ENCODE data around the gene PTP4A1. TPM values are rescaled to one million over a fixed set of nuclear protein-coding genes. Genes with fewer than 3 reads are reported as not detected.

PTP4A1 gene
- total RNA-seq, 2 experiments from 2014 or later = 53.6 to 61.7 TPM

DNA sequence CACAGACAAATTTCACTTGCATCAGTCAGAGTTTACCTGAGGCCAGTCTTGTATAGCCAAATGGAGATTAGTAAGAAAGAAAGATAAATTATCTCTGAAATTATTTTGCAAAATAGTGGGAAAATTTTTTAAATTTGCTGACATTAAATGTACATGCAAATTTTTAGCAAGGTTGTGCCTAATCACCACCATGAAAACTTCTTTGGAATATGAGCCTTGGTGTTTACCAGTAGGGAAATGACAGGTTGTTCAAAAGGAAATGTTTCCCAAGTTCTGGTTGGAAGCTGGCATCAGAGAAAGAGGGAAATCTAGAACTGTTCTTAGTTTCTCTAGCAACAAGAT lies 34.4 kb upstream of the PTP4A1 start:
- Mint-ChIP-seq H3K4me1 (no peaks in the 10 kb centered on the region), H3K27me3 (peaks cover 15% of the 10 kb centered on the region), H3K9me3 (no peaks in the 10 kb centered on the region), H3K4me3 (no peak overlapping the region), H3K36me3 (ENCODE audit: low read depth) (no peaks in the 10 kb centered on the region), H3K27ac (no peak overlapping the region)
- CTCF ChIA-PET = interaction anchor here (1.4 kb wide), 1 partner anchor 10 kb away, joined by 4 read pairs; no protein-coding TSS in a partner anchor
- POLR2A ChIA-PET = no interaction called here
- no peak for DNase-seq

DNA sequence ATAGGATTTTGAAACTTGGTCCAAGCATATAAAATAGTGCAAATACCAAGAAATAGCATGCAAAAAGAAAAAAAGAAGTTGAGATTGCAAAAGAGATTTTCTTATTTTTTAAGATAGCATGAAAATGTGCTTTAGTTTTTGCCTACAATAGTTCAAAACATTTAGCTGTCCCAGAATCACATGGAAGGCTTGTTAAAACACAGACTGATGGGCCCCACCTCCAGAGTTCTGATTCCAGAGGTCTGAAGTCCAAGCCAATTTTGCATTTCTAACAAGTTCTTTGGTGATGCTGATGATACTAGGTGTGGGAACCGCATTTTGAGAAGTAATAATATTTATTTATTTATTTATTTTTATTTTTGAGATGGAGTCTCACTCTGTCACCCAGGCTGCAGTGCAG lies 33.7 kb upstream of the PTP4A1 start:
- Mint-ChIP-seq H3K27me3 (peaks cover 19% of the 10 kb centered on the region), H3K9me3 (no peaks in the 10 kb centered on the region), H3K4me1 (no peaks in the 10 kb centered on the region), H3K36me3 (ENCODE audit: low read depth) (no peaks in the 10 kb centered on the region), H3K4me3 (no peak overlapping the region), H3K27ac (no peak overlapping the region)
- ChIA-PET POLR2A (interaction anchor here (0.6 kb wide), 1 partner anchor 28 kb away, joined by 3 read pairs; no protein-coding TSS in a partner anchor), CTCF (interaction anchor here (1.4 kb wide), 1 partner anchor 11 kb away, joined by 4 read pairs; no protein-coding TSS in a partner anchor)
- DNase-seq = no peak

DNA sequence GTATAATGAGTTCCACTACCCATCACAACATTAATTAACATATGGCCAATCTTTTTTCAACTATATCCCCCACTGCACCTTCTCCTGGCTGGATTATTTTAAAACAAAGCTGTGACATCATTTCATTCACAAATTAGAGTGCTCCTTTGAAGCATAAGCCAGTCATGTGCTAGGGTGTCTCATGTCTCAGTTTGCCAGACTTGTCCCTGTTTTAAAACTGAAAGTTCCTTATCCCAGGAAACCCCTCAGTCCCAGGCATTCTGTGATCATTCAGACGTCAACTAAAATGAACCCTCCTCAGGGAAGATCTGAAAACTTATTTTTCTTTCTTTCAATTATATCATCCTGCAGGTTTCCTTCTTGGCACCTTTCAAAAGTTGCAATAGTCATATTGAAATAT lies 29.3 kb upstream of the PTP4A1 start:
- Mint-ChIP-seq H3K4me3 (no peak overlapping the region), H3K36me3 (ENCODE audit: low read depth) (no peaks in the 10 kb centered on the region), H3K4me1 (no peaks in the 10 kb centered on the region), H3K27me3 (peaks cover 34% of the 10 kb centered on the region), H3K27ac (no peak overlapping the region), H3K9me3 (no peaks in the 10 kb centered on the region)
- POLR2A ChIA-PET = no interaction called here
- no peak for DNase-seq
- CTCF ChIA-PET = no interaction called here

DNA sequence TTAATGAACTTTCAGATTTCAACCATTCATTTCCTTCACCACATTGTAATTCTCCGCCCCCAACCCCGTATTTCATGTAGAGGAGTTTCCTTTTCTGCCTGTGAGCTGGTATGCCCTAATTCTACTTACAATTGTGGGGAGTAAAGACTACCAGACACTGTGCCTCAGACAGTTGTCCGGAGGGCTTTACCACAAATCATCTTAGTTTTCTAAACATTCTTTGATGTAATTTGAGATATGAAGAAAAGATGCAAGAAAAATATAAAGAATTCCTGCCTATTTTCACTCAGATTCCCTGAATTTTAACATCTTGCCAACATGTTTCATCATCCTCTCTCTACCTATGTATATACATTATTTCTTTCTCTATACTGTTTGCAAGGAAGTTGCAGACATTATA lies 28.3 kb upstream of the PTP4A1 start:
- Mint-ChIP-seq H3K4me1 (no peaks in the 10 kb centered on the region), H3K36me3 (ENCODE audit: low read depth) (no peaks in the 10 kb centered on the region), H3K27ac (no peak overlapping the region), H3K4me3 (no peak overlapping the region), H3K27me3 (peaks cover 34% of the 10 kb centered on the region), H3K9me3 (no peaks in the 10 kb centered on the region)
- no peak for DNase-seq
- POLR2A ChIA-PET = no interaction called here
- CTCF ChIA-PET = no interaction called here

DNA sequence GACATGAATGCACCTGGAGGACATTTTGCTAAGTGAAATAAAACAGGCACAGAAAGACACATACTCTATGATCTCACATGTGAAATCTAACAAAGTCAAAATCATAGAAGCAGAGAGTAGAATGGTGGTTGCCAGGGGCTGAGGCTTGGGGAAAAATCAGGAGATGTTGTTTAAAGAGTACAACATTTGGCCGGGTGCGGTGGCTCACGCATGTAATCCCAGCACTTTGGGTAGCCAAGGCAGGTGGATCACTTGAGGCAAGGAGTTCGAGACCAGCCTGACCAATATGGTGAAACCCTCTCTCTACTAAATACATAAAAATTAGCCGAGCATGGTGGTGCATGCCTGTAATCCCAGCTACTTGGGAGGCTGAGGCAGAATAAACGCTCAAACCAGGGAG lies 26.0 kb upstream of the PTP4A1 start:
- H3K27ac Mint-ChIP-seq = no peak overlapping the region
- no peak for DNase-seq
- H3K27me3 Mint-ChIP-seq = peaks cover 31% of the 10 kb centered on the region
- no peaks in the 10 kb centered on the region for H3K9me3 Mint-ChIP-seq
- ChIA-PET POLR2A (no interaction called here), CTCF (no interaction called here)
- H3K4me3 Mint-ChIP-seq = no peak overlapping the region
- no peaks in the 10 kb centered on the region for H3K4me1 Mint-ChIP-seq
- no peaks in the 10 kb centered on the region for H3K36me3 Mint-ChIP-seq (ENCODE audit: low read depth)

DNA sequence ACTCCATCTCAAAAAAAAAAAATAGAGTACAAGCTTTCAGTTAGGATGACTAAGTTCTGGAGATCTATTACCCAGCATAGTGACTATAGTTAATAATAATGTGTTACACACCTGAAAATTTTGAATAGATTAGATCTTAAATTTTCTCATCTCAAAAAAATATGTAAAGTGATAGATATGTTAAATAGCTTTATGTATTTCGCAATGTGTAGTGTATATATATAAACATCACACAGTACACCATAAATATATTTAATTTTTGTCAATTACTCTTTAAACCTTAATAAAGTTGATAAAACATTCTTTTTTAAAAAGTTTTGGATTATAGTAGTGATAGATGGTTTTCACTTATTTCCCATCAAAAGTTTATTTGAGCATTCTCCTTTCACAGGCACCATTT lies 25.6 kb upstream of the PTP4A1 start:
- CTCF ChIA-PET = no interaction called here
- Mint-ChIP-seq H3K36me3 (ENCODE audit: low read depth) (no peaks in the 10 kb centered on the region), H3K27me3 (peaks cover 28% of the 10 kb centered on the region), H3K4me1 (no peaks in the 10 kb centered on the region), H3K27ac (no peak overlapping the region), H3K4me3 (no peak overlapping the region), H3K9me3 (no peaks in the 10 kb centered on the region)
- DNase-seq = no peak
- POLR2A ChIA-PET = no interaction called here

DNA sequence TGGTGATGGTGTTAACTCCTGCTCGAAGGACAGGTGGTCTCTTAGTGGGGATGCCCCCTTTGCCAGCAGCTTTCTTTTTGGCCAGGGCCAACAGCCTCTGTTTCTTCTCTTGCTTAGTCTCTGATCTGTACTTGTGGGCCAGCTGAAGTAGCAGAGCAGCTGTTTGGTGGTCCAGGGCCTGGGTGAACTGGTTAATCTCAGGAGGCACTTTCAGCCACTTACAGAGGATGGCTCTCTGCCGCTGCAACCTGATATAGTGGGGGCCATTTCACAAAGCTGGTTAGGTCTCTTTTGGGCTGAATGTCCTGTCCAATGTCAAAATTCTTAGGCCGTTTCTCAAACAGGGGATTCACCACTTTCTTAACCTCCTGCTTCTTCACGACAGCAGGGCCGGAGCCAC lies 23.2 kb upstream of the PTP4A1 start:
- H3K4me1 Mint-ChIP-seq = no peaks in the 10 kb centered on the region
- DNase-seq = no peak
- H3K4me3 Mint-ChIP-seq = no peak overlapping the region
- no peaks in the 10 kb centered on the region for H3K9me3 Mint-ChIP-seq
- CTCF ChIA-PET = interaction anchor here (0.7 kb wide), 1 partner anchor 25 kb away, joined by 3 read pairs; no protein-coding TSS in a partner anchor
- POLR2A ChIA-PET = no interaction called here
- peaks cover 13% of the 10 kb centered on the region for H3K27me3 Mint-ChIP-seq
- no peaks in the 10 kb centered on the region for H3K36me3 Mint-ChIP-seq (ENCODE audit: low read depth)
- no peak overlapping the region for H3K27ac Mint-ChIP-seq

DNA sequence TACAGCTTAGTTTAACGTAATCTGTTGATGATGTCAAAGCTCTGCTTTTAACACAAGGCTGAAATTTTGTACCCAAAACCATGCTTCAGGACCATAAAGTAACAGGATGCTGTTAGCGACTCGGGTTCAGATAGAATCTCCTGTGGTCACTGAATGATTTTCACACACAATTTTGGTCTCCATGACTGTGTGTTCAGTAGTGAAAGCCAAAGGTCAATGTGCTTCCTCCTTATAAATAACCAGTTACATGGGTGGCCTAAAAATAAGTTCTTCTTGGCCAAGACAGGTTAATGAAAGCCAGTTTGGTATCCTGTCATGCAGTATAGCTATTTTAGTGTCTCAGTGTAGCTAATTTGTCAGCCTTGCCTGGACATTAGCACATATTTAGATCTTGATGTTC lies 19.1 kb upstream of the PTP4A1 start:
- ChIA-PET POLR2A (no interaction called here), CTCF (no interaction called here)
- DNase-seq = no peak
- no peaks in the 10 kb centered on the region for H3K9me3 Mint-ChIP-seq
- H3K36me3 Mint-ChIP-seq (ENCODE audit: low read depth) = no peaks in the 10 kb centered on the region
- H3K27me3 Mint-ChIP-seq = peaks cover 8% of the 10 kb centered on the region
- H3K4me1 Mint-ChIP-seq = no peaks in the 10 kb centered on the region
- H3K27ac Mint-ChIP-seq = no peak overlapping the region
- no peak overlapping the region for H3K4me3 Mint-ChIP-seq

DNA sequence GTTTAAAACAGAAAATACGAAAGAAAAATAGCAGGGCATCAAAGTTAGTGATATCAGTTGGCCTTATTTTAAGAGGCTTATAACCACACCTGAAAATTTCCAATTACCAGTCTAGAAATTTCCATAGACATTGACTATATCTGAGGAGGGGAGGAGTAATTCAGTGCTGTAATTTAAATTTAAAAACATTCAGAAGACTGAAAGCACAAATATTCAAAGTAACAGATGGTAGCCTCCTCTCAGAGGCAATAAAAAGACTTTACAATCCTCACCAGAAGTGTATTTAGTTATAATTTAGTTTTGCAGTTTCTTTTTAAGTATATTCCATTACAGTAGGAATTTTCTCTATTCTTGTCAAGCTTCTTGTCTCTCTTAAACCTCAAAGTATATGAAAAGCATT lies 18.4 kb upstream of the PTP4A1 start:
- H3K4me1 Mint-ChIP-seq = no peaks in the 10 kb centered on the region
- DNase-seq = no peak
- H3K9me3 Mint-ChIP-seq = no peaks in the 10 kb centered on the region
- H3K4me3 Mint-ChIP-seq = no peak overlapping the region
- H3K27ac Mint-ChIP-seq = no peak overlapping the region
- no peaks in the 10 kb centered on the region for H3K36me3 Mint-ChIP-seq (ENCODE audit: low read depth)
- peaks cover 13% of the 10 kb centered on the region for H3K27me3 Mint-ChIP-seq
- CTCF ChIA-PET = no interaction called here
- POLR2A ChIA-PET = no interaction called here

DNA sequence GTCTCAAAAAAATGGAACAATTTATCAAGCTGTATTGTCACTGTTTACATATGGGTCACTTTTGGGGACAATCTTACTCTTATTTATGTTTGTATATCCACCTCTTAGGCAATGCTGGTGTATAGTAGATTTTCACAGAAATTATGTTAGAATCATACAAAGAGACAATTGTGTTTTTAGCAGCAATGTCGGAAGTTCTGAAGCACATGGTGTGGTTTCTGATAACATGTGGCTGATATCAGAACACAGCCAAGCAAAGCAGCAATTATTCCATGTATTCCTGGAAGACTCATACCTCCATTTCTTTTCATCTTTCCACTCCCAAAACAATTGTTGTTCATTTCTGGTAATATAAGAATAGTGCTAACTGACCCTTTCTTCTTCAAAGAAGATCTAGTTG lies 17.5 kb upstream of the PTP4A1 start:
- no peaks in the 10 kb centered on the region for H3K36me3 Mint-ChIP-seq (ENCODE audit: low read depth)
- no peaks in the 10 kb centered on the region for H3K4me1 Mint-ChIP-seq
- no peak for DNase-seq
- POLR2A ChIA-PET = no interaction called here
- H3K27ac Mint-ChIP-seq = no peak overlapping the region
- CTCF ChIA-PET = no interaction called here
- H3K4me3 Mint-ChIP-seq = no peak overlapping the region
- no peaks in the 10 kb centered on the region for H3K9me3 Mint-ChIP-seq
- peaks cover 13% of the 10 kb centered on the region for H3K27me3 Mint-ChIP-seq

DNA sequence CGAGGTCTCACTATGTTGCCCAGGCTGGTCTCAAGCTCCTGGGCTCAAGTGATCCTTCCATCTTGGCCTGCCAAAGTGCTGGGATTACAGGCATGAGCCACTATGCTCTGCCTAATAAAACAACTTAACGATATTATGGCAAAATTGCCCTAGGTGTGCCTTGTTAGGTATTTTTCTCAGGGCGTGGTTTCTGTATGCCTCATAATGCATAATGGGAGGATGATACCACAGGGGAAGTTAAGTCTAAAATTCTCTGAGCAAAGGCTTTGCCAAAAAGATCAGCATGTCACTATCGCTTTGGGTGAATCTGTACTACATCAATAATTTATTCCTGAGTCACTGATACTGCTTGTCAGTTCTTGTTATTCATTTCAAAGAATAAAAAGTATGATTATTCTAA lies 15.9 kb upstream of the PTP4A1 start:
- POLR2A ChIA-PET = no interaction called here

DNA sequence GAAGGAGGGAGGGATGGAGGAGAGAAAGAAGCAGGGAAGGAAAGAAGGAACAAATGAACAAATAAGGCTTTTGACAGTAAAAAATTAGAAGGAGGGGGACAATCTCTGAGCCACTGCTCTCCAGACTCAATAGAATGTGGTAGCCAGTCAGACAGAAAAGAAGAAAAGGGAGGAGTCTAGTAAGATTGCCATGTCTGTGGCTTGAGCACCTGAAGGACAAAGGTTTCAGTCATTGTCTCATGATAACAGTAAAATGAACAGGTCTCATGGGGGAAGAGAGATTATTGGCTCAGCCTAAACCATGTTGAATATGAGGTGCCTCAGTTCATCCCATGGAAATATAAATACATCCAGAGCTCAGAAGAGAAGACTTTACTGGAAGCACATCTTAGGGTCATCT lies 14.0 kb upstream of the PTP4A1 start:
- H3K4me3 Mint-ChIP-seq = no peak overlapping the region
- H3K27me3 Mint-ChIP-seq = peaks cover 16% of the 10 kb centered on the region
- H3K4me1 Mint-ChIP-seq = no peaks in the 10 kb centered on the region
- no peak overlapping the region for H3K27ac Mint-ChIP-seq
- DNase-seq = no peak
- CTCF ChIA-PET = no interaction called here
- no peaks in the 10 kb centered on the region for H3K9me3 Mint-ChIP-seq
- POLR2A ChIA-PET = no interaction called here
- H3K36me3 Mint-ChIP-seq (ENCODE audit: low read depth) = no peaks in the 10 kb centered on the region

More for the DNA sequence above, 15.9 kb upstream of the PTP4A1 start:
- no peak for DNase-seq
- CTCF ChIA-PET = no interaction called here
- Mint-ChIP-seq H3K36me3 (ENCODE audit: low read depth) (no peaks in the 10 kb centered on the region), H3K27ac (no peak overlapping the region), H3K27me3 (peaks cover 14% of the 10 kb centered on the region), H3K4me1 (no peaks in the 10 kb centered on the region), H3K4me3 (no peak overlapping the region), H3K9me3 (no peaks in the 10 kb centered on the region)

DNA sequence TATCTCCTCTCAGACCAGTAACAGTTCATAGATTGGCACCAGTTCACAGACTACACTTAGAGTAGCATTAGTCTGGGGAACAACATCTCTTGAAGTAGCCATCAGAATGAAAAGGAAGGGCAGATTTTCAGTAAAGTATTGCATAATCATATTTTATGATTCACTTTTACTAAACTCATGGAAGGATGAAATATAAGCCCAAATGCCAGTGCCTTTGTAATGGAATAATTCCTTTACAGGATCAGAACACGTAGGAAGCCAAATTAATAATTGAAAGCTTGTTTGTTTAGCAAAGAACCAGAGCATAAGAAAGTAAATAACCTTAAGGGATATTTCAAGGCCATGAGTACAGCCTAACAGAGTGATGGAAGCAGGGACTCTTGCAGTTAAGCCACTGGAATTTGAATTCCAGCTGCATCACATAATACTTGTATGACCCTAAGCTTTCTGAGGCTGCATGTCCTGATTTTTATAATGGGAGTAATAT lies 11.4 kb upstream of the PTP4A1 start:
- H3K27ac Mint-ChIP-seq = no peak overlapping the region
- ChIA-PET POLR2A (no interaction called here), CTCF (no interaction called here)
- no peaks in the 10 kb centered on the region for H3K36me3 Mint-ChIP-seq (ENCODE audit: low read depth)
- DNase-seq = no peak
- H3K4me1 Mint-ChIP-seq = no peaks in the 10 kb centered on the region
- no peak overlapping the region for H3K4me3 Mint-ChIP-seq
- no peaks in the 10 kb centered on the region for H3K9me3 Mint-ChIP-seq
- H3K27me3 Mint-ChIP-seq = peaks cover 16% of the 10 kb centered on the region

DNA sequence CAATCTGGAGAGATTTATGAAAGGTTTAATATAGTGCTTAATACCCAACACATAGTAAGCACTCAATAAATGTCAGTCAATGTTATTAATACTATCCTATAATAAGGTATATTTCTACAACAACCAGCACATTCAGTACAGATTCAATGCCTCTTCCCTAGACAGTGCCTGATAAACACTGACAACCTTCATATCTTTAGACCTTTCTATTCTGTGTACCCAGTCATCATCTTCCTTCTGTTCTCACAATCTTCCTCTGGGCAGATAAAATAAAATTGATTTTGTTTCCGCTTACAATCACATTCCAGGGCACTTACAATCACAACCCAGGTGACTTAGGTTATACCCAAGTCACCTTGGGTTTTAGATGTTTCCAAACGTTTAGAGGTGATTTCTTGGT lies 11.0 kb upstream of the PTP4A1 start:
- H3K36me3 Mint-ChIP-seq (ENCODE audit: low read depth) = no peaks in the 10 kb centered on the region
- CTCF ChIA-PET = no interaction called here
- DNase-seq = no peak
- POLR2A ChIA-PET = no interaction called here
- H3K27me3 Mint-ChIP-seq = peaks cover 14% of the 10 kb centered on the region
- H3K4me1 Mint-ChIP-seq = no peaks in the 10 kb centered on the region
- H3K4me3 Mint-ChIP-seq = no peak overlapping the region
- no peaks in the 10 kb centered on the region for H3K9me3 Mint-ChIP-seq
- no peak overlapping the region for H3K27ac Mint-ChIP-seq

DNA sequence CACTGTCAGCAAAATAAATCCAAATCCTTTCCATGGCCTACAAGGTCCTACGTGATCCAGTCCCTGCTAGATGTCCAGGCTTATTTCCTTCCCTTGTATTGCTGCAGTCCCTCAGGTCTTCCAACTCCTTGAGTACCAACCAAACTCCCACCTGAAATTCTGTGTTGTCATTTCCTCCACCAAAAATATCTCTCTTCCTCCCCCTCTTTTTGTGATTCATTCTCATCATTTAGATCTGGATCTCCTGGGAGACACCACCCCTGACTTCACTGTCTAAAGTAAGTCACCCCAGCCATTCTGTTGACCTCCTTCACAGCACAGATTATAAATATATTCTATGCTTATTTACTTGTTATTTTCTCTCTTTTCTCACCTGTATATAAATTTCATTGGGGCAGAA lies 9.0 kb upstream of the PTP4A1 start:
- Mint-ChIP-seq H3K27me3 (peaks cover 13% of the 10 kb centered on the region), H3K36me3 (ENCODE audit: low read depth) (peaks cover 4% of the 10 kb centered on the region), H3K4me1 (no peaks in the 10 kb centered on the region), H3K4me3 (no peak overlapping the region), H3K27ac (no peak overlapping the region), H3K9me3 (no peaks in the 10 kb centered on the region)
- DNase-seq = no peak
- ChIA-PET CTCF (no interaction called here), POLR2A (no interaction called here)
